SU-DHL-6 (cell line): ENCODE results near the gene ANKH.

Experiments
- H2AFZ ChIP-seq: fragments of 200-600 bp; sonication (generic); 2 replicates; pipeline ENCODE4 v1.6.1; 2014; ENCODE audit warnings: low read depth, mild to moderate bottlenecking, moderate library complexity, mixed read lengths, antibody characterized with exemption, low read length; ENCODE audit not compliant: severe bottlenecking
- H3F3A ChIP-seq: fragments of 200-600 bp; shearing (Covaris generic); 2 replicates; pipeline ENCODE4 v1.6.0; 2016; ENCODE audit warnings: antibody characterized with exemption, mild to moderate bottlenecking; ENCODE audit not compliant: insufficient read depth
- H3K27ac ChIP-seq: fragments of 200-600 bp; sonication (generic); 2 replicates; pipeline ENCODE4 v1.5.1; 2016; ENCODE audit warnings: low read depth, mild to moderate bottlenecking, low read length, moderate library complexity, mixed read lengths
- H3K27me3 ChIP-seq: fragments of 200-600 bp; sonication (generic), shearing (Covaris generic); 2 replicates; pipeline ENCODE4 v1.6.0; 2014; ENCODE audit warnings: mild to moderate bottlenecking, low read length
- H3K36me3 ChIP-seq: fragments of 200-600 bp; sonication (generic); 2 replicates; pipeline ENCODE4 v1.6.1; 2014; ENCODE audit warnings: mild to moderate bottlenecking, low read length, mixed read lengths
- H3K4me2 ChIP-seq: fragments of 300-600, 200-600 bp; shearing (Covaris generic), sonication (generic); 2 replicates; pipeline ENCODE4 v1.6.0; 2014; ENCODE audit warnings: low read length, low read depth, mild to moderate bottlenecking; ENCODE audit not compliant: poor library complexity, severe bottlenecking
- H3K4me3 ChIP-seq: fragments of 200-600 bp; sonication (generic); 2 replicates; pipeline ENCODE4 v1.5.1; 2014; ENCODE audit warnings: antibody characterized with exemption, low read length, mild to moderate bottlenecking, mixed read lengths; ENCODE audit not compliant: insufficient read depth, poor library complexity, severe bottlenecking
- H3K79me2 ChIP-seq: fragments of 200-600 bp; sonication (generic); 2 replicates; pipeline ENCODE4 v1.6.1; 2014; ENCODE audit warnings: mild to moderate bottlenecking, low read length, moderate library complexity; ENCODE audit not compliant: insufficient read depth
- H3K9ac ChIP-seq: fragments of 200-600 bp; sonication (generic); 2 replicates; pipeline ENCODE4 v1.7.0; 2014; ENCODE audit warnings: mild to moderate bottlenecking, low read length
- H3K9me2 ChIP-seq: fragments of 200-600 bp; sonication (generic); replicated peaks from 2 replicates; pipeline ENCODE4 v1.6.1; 2014; ENCODE audit warnings: low read length; ENCODE audit not compliant: insufficient read depth
- H3K9me3 ChIP-seq: fragments of 200-600 bp; sonication (generic); 2 replicates; pipeline ENCODE4 v1.6.1; 2014; ENCODE audit warnings: low read length, mixed read lengths; ENCODE audit not compliant: insufficient read depth
- H4K20me1 ChIP-seq: fragments of 200-600 bp; sonication (generic); 2 replicates; pipeline ENCODE4 v1.6.1; 2014; ENCODE audit warnings: low read depth, mild to moderate bottlenecking, antibody characterized with exemption, low read length, moderate library complexity, mixed read lengths
- EZH2phosphoT487 ChIP-seq: fragments of 200-600 bp; sonication (generic), shearing (Covaris generic); conservative IDR thresholded peaks from 2 replicates; pipeline ENCODE4 v1.6.1; 2018; ENCODE audit warnings: mild to moderate bottlenecking, antibody characterized with exemption, low read length, moderate library complexity, mixed read lengths
- TF ChIP-seq, protein P1 (sequence below): fragments of 200-600 bp; sonication (generic); IDR thresholded peaks from one replicate; pipeline ENCODE4 v1.5.1; 2017; ENCODE audit warnings: antibody characterized with exemption, mild to moderate bottlenecking, low read length, moderate library complexity; ENCODE audit not compliant: insufficient read depth, poor library complexity, severe bottlenecking

The ANKH gene

DNA sequence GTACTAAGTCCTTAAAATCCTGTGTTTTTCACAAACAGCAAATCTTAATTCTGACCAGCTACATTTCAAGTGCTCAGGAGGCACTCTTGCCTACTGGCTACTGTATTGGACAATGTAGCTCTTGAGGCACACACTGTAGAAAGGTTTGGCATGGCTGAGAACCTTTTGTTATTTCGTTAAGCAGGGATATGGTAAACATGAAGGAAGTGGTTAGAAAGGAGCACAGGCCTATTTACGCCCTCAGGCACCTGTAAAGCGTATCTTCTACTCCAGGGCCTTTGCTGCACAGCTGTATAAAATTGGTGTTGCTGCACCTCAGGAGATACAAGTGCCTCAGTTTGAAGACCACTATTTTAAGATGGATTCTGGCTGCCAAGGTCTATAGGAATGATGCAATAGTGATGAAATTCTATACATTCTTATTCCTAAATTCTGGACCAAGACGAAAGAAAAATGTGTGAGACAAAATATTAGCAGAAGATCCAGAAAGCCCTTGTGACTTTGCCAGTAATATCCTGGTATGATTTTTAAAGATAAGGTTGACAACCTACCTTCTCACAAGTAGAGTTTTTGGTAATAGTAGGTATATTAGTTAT is 216.3 kb downstream of the ANKH start:
- no peak overlapping the region for H3K4me2 ChIP-seq

More for the DNA sequence above, 216.3 kb downstream of the ANKH start:
- no peak overlapping the region for H3K4me3 ChIP-seq
- H3K27ac ChIP-seq: no peak overlapping the region
- no peaks in the 10 kb centered on the region for H3K9me3 ChIP-seq
- no peaks in the 10 kb centered on the region for H3K36me3 ChIP-seq
- H2AFZ ChIP-seq: no peak overlapping the region
- H3K9ac ChIP-seq: no peak overlapping the region
- H3K79me2 ChIP-seq: no peaks in the 10 kb centered on the region
- H3F3A ChIP-seq: no peaks in the 10 kb centered on the region
- no peak for TF ChIP-seq EZH2phosphoT487
- TF ChIP-seq, protein P1, sequence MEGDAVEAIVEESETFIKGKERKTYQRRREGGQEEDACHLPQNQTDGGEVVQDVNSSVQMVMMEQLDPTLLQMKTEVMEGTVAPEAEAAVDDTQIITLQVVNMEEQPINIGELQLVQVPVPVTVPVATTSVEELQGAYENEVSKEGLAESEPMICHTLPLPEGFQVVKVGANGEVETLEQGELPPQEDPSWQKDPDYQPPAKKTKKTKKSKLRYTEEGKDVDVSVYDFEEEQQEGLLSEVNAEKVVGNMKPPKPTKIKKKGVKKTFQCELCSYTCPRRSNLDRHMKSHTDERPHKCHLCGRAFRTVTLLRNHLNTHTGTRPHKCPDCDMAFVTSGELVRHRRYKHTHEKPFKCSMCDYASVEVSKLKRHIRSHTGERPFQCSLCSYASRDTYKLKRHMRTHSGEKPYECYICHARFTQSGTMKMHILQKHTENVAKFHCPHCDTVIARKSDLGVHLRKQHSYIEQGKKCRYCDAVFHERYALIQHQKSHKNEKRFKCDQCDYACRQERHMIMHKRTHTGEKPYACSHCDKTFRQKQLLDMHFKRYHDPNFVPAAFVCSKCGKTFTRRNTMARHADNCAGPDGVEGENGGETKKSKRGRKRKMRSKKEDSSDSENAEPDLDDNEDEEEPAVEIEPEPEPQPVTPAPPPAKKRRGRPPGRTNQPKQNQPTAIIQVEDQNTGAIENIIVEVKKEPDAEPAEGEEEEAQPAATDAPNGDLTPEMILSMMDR: no peak
- H3K9me2 ChIP-seq: no peaks in the 10 kb centered on the region
- H3K27me3 ChIP-seq: no peaks in the 10 kb centered on the region
- no peaks in the 10 kb centered on the region for H4K20me1 ChIP-seq
